Heart left ventricle (tissue), 16 donors: ENCODE results near the gene NTSR2. TPM values are rescaled to one million over a fixed set of nuclear protein-coding genes. Genes with fewer than 3 reads are reported as not detected.

Experiments
- ATAC-seq, 4 donors: fragments of 200-7000 bp; cut with Tn5 transposase; one replicate each; pipeline ENCODE4 v1.9.1; 2020 to 2022; ENCODE audit warnings: moderate library complexity in 4 of 4, mild to moderate bottlenecking in 3 of 4, moderate number of reproducible peaks in 1 of 4
- DNase-seq, 5 donors: peaks; one replicate each; pipeline ENCODE4 v3.0.0-alpha.2; 2020
- H3K27ac ChIP-seq, 12 donors: fragments of 200-600 bp; sonication (generic) in 4 of 12; one replicate each; pipeline versions ENCODE4 v1.5.0 to v1.8.0; 2016 to 2022; ENCODE audit warnings: mild to moderate bottlenecking in 2 of 12
- H3K27me3 ChIP-seq, 9 donors: fragments of 200-600 bp; sonication (generic) in 2 of 9; one replicate each; pipeline versions ENCODE4 v1.5.1 to v1.8.0; 2016 to 2022; ENCODE audit warnings: mild to moderate bottlenecking in 3 of 9
- H3K36me3 ChIP-seq, 9 donors: fragments of 200-600 bp; sonication (generic) in 2 of 9; one replicate each; pipeline versions ENCODE4 v1.5.0 to v1.8.0; 2018 to 2022; ENCODE audit warnings: mild to moderate bottlenecking in 2 of 9
- H3K4me1 ChIP-seq, 12 donors: fragments of 200-600 bp; sonication (generic) in 4 of 12; one replicate each; pipeline versions ENCODE4 v1.5.0 to v1.8.0; 2016 to 2022; ENCODE audit warnings: mild to moderate bottlenecking in 3 of 12
- H3K4me3 ChIP-seq, 12 donors: fragments of 200-600 bp; sonication (generic) in 4 of 12; one replicate each; pipeline versions ENCODE4 v1.5.0 to v1.8.0; 2017 to 2022; ENCODE audit warnings: mild to moderate bottlenecking in 9 of 12, moderate library complexity in 4 of 12
- H3K9me3 ChIP-seq, 12 donors: fragments of 200-600 bp; sonication (generic) in 4 of 12; one replicate each; pipeline versions ENCODE4 v1.5.0 to v1.8.0; 2016 to 2022; ENCODE audit warnings: mild to moderate bottlenecking in 1 of 12
- CTCF ChIP-seq, 12 donors: fragments of 200-600 bp; sonication (generic) in 4 of 12; IDR thresholded peaks; one replicate each; pipeline versions ENCODE4 v1.5.0 to v1.8.0; 2018 to 2022; ENCODE audit warnings: antibody characterized with exemption in 12 of 12, mild to moderate bottlenecking in 5 of 12
- POLR2A ChIP-seq, 2 donors: fragments of 450-650 bp; IDR thresholded peaks; one replicate each; pipeline ENCODE4 v1.6.1; 2017; ENCODE audit warnings: antibody characterized with exemption in 2 of 2, mild to moderate bottlenecking in 2 of 2, moderate library complexity in 2 of 2
- WGBS, 4 donors: extraction: QIAGEN DNeasy Blood & Tissue Kit in 2 of 4; methylation state at CpG; one replicate each; pipeline versions ENCODE4 v1.1.5 to v1.1.7; 2013 to 2018; 5-methylcytosine and 5-hydroxymethylcytosine counted together
- intact Hi-C, 10 donors: fragments of 100-400 bp; cut with DNase I; formaldehyde crosslinking; loops; one replicate each; pipeline versions ENCODE4 v1.11.1 to v1.14.2; 2022
- long read RNA-seq, 3 donors: library from polyadenylated mRNA; unstranded; transcript quantifications; one replicate each; pipeline ENCODE4 v2.0.0, GENCODE V29; 2020 to 2021
- polyA plus RNA-seq, 2 donors: library from polyadenylated mRNA; stranded (reverse); fragments of 200-250 nt; gene quantifications; one replicate each; pipeline ENCODE4 v1.2.3, GENCODE V29; 2013
- total RNA-seq, 9 donors: library from RNA; depleted of rRNA in 2 of 9; stranded (reverse); fragments of >200 nt in 2 of 9; fragmentation: NEBNext Ultra II Directional in 3 of 9; extraction: Animal tissue kit (Norgen Biotek cat#: 25700) in 3 of 9; gene quantifications; one replicate each; pipeline versions ENCODE4 v1.1.0 to v1.2.4, GENCODE V29; 2016 to 2023
- donor health status: ischemic (EF 13 %, LVEDD 7.1; RV severe dilation, severe dysfunction).
- donor health status: healthy with polysubstance abuse.
- donor health status: DM: no; HTN: yes; CAD: no.
- donor health status: DM: no; HTN: no; CAD: no.
- donor health status: ischemic (EF 25% LVEDD 6.9; RV normal size, moderate dysfunction).
- donor health status: ischemic (EF 25% LVEDD 5.7; RV mildly dilated, moderate dysfunction).
- donor health status: healthy.
- donor health status: DM: yes; HTN: yes; CAD: no.
- donor health status: ischemic (EF 35%, LVEDD 5.7; RV mildly dilated, moderate dysfunction).
- donor health status: nonischemic (EF 11% LVEDD 7.7; RV severe dilation, severe dysfunction).
- donor health status: DM: yes; HTN: yes; CAD: no.
- donor health status: PGD.
- donor health status: ischemic (EF 29% LVEDD 5.4; RV normal size, mild dysfunction).
- donor health status: nonischemic (EF 23%, LVEDD 6.1; RV moderate dilation, normal function).

NTSR2 gene
- total RNA-seq (under 1 TPM in 1 of 9 donors, not detected in 8; 0.16 TPM), polyA plus RNA-seq (under 1 TPM in 1 of 2 donors, not detected in 1; 0.04 TPM)
- long read RNA-seq, donor 1: 0 reads
- long read RNA-seq, donor 2: 0 reads
- long read RNA-seq, donor 3: 0 reads

- ATAC-seq (peak; percentile 87 to 97 (median 92)), DNase-seq (peak; percentile 54 to 77 (median 68))
- Histone ChIP-seq H3K27me3 (peaks cover 0 to 38% (median 0%) of the 10 kb centered on the region in 9 donors), H3K27ac (peak within 1 kb of the TSS in 1 of 12 donors; percentile 4), H3K4me1 (peaks cover 0 to 11% (median 8%) of the 10 kb centered on the region in 12 donors), H3K9me3 (no peaks in the 10 kb centered on the region), H3K36me3 (no peaks in the 10 kb centered on the region), H3K4me3 (peak within 1 kb of the TSS in 2 of 12 donors; percentile 10 to 12)
- TF ChIP-seq CTCF (IDR thresholded peaks at IDR 0.05): peak in 1 of 12 donors; percentile 17
- TF ChIP-seq POLR2A (IDR thresholded peaks at IDR 0.05): no peak
- 15 to 30% (median 17%) methylated on average over 37 to 93 of the region's 93 CpGs for WGBS, 4 donors
- intact Hi-C loops: no loop called here
Observed at GRCh38 chr2:11669454-11670291, at the start of gene NTSR2. Gene NTSR2, minus strand, starts transcription at chr2:11670195. Its CDS starts 66 bp downstream, at chr2:11670129.

GRCh38 chr2:11719230-11719977, 49.4 kb upstream of the NTSR2 start:
- H3K4me3 ChIP-seq: no peak overlapping the region
- H3K36me3 ChIP-seq: no peaks in the 10 kb centered on the region
- H3K27ac ChIP-seq: no peak overlapping the region
- WGBS, 4 donors: 54 to 66% (median 59%) methylated on average over 6 of the region's 6 CpGs
- no peak for DNase-seq
- H3K9me3 ChIP-seq: no peaks in the 10 kb centered on the region
- peaks cover 0 to 10% (median 3%) of the 10 kb centered on the region in 9 donors for H3K27me3 ChIP-seq
- TF ChIP-seq CTCF (IDR thresholded peaks at IDR 0.05) (no peak), POLR2A (IDR thresholded peaks at IDR 0.05) (no peak)
- intact Hi-C loops: no loop called here
- peaks cover 0 to 22% (median 0%) of the 10 kb centered on the region in 12 donors for H3K4me1 ChIP-seq
- no peak for ATAC-seq

GRCh38 chr2:11718606-11719005, 48.6 kb upstream of the NTSR2 start:
- peaks cover 0 to 10% (median 3%) of the 10 kb centered on the region in 9 donors for H3K27me3 ChIP-seq
- DNase-seq (no peak), ATAC-seq (no peak)
- intact Hi-C loops: no loop called here
- H3K36me3 ChIP-seq: no peaks in the 10 kb centered on the region
- H3K4me1 ChIP-seq: peaks cover 0 to 22% (median 0%) of the 10 kb centered on the region in 12 donors
- no peak overlapping the region for H3K4me3 ChIP-seq
- no peak overlapping the region for H3K27ac ChIP-seq
- H3K9me3 ChIP-seq: no peaks in the 10 kb centered on the region
- 69 to 76% (median 74%) methylated on average over 5 of the region's 5 CpGs for WGBS, 4 donors
- TF ChIP-seq POLR2A (IDR thresholded peaks at IDR 0.05): no peak

GRCh38 chr2:11717623-11718022, 47.6 kb upstream of the NTSR2 start:
- no peak for ATAC-seq
- H3K27me3 ChIP-seq: peaks cover 0 to 10% (median 3%) of the 10 kb centered on the region in 9 donors
- no peak for DNase-seq
- intact Hi-C loops: no loop called here
- H3K9me3 ChIP-seq: no peaks in the 10 kb centered on the region
- no peaks in the 10 kb centered on the region for H3K36me3 ChIP-seq
- WGBS, 4 donors: 76 to 88% (median 84%) methylated on average over 1 of the region's 1 CpG
- no peak overlapping the region for H3K4me3 ChIP-seq
- H3K27ac ChIP-seq: no peak overlapping the region
- peaks cover 0 to 22% (median 0%) of the 10 kb centered on the region in 12 donors for H3K4me1 ChIP-seq
- TF ChIP-seq POLR2A (IDR thresholded peaks at IDR 0.05) (no peak), CTCF (IDR thresholded peaks at IDR 0.05) (no peak)
